ENCODE results near the gene SLC35D1.
"Not testable (repeated sequence)": the region's sequence is repeated elsewhere in the genome, so short reads cannot be mapped to it uniquely, and the experiment has no call there.

Gene SLC35D1

DNA sequence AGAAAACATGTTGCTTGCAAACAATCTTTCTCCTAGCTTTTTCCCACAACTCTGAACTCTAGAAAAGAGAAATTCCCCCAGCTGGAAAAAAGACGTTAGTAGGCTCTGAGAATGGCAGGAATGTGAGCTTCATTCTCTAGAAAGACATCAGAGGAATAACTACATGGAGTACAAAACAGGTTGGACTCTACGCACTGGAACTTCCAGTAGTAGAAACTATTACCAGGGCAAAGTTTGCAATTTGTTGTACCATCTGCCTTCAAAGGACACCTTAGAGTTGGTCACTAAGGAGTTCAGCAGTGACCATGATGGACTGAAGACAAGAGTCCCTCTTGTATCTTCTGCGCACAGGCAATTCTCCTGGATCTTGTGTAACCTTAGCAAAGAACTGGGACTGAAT is 60.9 kb downstream of the SLC35D1 start:
- DNase-seq (ENCODE audit: low spot score in 2 of 2) = no peak
- peaks cover 3% of the 10 kb centered on the region for H3K36me3 Mint-ChIP-seq

DNA sequence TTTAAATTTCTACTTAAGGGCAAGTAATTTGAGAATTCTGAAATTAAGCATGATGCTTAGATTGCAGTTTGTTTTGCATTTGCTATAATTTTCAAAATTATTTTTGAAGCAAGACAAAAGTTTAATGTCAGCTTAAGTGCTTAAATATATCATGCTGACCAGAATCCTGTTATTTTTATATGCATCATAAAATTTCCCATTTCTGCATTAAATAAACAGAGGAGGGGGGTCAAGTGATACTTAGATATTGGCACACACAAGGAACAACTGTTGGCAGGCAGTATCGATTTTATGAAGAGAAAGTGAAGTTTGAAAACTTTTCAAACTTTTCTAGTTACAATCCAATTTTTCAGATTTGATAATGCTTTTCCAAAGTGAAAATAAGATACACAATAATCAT is 68.1 kb downstream of the SLC35D1 start:
- peaks cover 16% of the 10 kb centered on the region for H3K36me3 Mint-ChIP-seq
- no peaks in the 10 kb centered on the region for H3K9me3 Mint-ChIP-seq

More for the DNA sequence above, 60.9 kb downstream of the SLC35D1 start:
- no peak overlapping the region for H3K4me3 Mint-ChIP-seq
- no peaks in the 10 kb centered on the region for H3K27me3 Mint-ChIP-seq
- H3K4me1 Mint-ChIP-seq = peaks cover 4% of the 10 kb centered on the region
- no peak for ATAC-seq (ENCODE audit: low read depth)
- H3K9me3 Mint-ChIP-seq = no peaks in the 10 kb centered on the region
- H3K27ac Mint-ChIP-seq = no peak overlapping the region

DNA sequence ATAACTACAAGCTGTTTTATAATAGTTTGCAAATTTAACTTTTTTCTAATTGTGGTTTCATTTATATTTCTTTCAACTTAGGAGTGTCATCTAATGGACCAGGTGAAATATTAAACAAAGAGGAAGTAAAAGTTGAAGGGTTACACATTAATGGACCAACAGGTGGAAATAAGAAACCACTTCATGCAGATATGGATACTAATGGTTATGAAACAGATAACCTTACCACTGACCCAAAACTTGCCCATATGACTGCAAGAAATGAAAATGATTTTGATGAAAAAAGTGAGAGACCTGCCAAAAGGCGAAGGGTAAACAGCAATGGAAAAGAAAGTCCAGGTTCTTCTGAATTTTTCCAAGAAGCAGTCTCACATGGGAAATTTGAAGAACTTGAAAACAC is 69.5 kb downstream of the SLC35D1 start:
- Mint-ChIP-seq H3K4me1 (peaks cover 11% of the 10 kb centered on the region), H3K9me3 (no peaks in the 10 kb centered on the region), H3K4me3 (no peak overlapping the region), H3K36me3 (peaks cover 18% of the 10 kb centered on the region), H3K27ac (peak overlapping the region; percentile 63), H3K27me3 (no peaks in the 10 kb centered on the region)
- DNase-seq (ENCODE audit: low spot score in 2 of 2) (no peak), ATAC-seq (ENCODE audit: low read depth) (no peak)

More for the DNA sequence above, 68.1 kb downstream of the SLC35D1 start:
- DNase-seq (ENCODE audit: low spot score in 2 of 2) = no peak
- H3K4me1 Mint-ChIP-seq = peaks cover 11% of the 10 kb centered on the region
- H3K27ac Mint-ChIP-seq = no peak overlapping the region
- H3K4me3 Mint-ChIP-seq = no peak overlapping the region
- no peaks in the 10 kb centered on the region for H3K27me3 Mint-ChIP-seq
- no peak for ATAC-seq (ENCODE audit: low read depth)

DNA sequence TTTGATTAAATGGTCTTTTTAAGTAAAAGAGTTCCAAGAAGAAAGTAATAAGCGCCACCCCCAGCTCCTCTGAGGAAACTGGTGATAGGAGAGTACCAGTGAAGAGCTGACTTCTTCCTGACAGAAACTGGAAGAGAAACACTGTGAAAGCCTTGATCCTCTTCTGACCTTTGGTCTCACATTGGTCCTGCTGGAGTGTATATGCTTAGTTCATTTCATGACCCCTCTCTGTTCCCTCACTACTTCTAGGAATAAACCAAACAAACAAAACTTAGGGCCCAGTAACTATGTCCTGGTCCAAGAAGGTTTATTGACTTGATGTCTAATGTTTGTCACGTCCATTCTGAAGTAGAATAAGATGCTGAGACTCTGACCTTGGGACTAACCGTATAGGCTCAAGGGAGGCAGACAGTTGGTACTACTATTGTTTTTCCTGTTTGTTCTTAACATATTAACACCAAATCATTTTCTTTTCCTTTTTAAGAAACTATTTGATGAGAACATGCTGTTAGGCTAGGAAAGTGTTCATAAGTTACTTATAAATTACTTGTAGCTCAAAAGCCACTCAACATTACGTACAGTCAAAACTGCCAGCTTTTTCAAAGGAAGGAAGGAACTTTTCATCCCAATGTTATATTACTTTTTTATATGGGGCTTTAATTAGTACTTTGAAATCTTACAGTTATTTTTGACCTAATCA is 71.2 kb downstream of the SLC35D1 start:
- no peak for DNase-seq (ENCODE audit: low spot score in 2 of 2)
- H3K4me3 Mint-ChIP-seq = no peak overlapping the region
- no peaks in the 10 kb centered on the region for H3K9me3 Mint-ChIP-seq
- no peak for ATAC-seq (ENCODE audit: low read depth)
- H3K36me3 Mint-ChIP-seq = peaks cover 19% of the 10 kb centered on the region
- no peaks in the 10 kb centered on the region for H3K27me3 Mint-ChIP-seq
- no peak overlapping the region for H3K27ac Mint-ChIP-seq
- peaks cover 11% of the 10 kb centered on the region for H3K4me1 Mint-ChIP-seq

DNA sequence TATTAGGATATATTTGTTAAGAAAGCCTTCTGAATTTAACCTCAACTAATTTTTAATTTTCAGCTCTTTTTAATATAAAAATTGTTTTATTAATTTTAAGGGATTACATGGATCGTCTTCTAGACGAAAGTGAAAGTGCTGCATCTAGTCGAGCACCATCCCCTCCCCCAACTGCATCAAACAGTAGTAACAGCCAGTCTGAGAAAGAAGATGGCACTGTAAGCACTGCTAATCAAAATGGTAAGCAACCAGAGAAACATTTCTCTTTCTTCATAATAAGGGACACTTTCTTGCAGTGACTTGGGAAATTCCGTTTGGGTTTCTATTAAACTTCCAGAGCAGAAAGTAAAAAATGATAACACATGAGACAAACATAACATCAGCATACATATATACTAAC is 72.3 kb downstream of the SLC35D1 start:
- DNase-seq (ENCODE audit: low spot score in 2 of 2) (no peak), ATAC-seq (ENCODE audit: low read depth) (peak; percentile 55)
- Mint-ChIP-seq H3K27ac (peak overlapping the region; percentile 81), H3K4me1 (peaks cover 11% of the 10 kb centered on the region), H3K9me3 (no peaks in the 10 kb centered on the region), H3K36me3 (peaks cover 18% of the 10 kb centered on the region), H3K27me3 (no peaks in the 10 kb centered on the region), H3K4me3 (no peak overlapping the region)

DNA sequence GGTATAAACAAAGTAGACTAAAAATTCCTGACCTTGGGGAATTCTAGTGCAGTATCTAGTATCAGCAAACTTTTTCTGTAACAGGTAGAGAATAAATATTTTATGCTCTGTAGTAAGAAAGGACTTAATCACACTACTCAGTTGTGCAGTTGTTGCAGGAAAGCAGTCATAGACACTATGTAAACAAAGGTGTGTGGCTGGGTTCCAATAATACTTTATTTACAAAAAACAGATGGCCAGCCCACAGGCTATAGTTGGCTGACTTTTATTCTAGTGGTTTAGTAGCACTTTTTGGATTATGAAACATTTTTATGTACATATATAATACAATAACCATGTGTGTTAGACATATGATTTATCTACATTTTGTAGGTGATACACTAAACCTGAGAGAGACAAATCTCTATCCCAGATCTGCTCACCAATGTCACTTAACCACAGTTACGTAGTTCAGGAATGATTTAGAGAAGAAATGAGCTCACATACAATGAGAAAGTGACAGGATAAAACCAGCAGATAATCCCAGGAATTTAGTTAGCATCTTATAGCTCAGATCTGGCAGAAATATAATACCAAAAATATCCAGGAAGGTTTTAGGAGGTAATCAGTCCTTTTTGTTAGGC is 73.1 kb downstream of the SLC35D1 start:
- DNase-seq (ENCODE audit: low spot score in 2 of 2) = no peak
- no peak overlapping the region for H3K4me3 Mint-ChIP-seq
- no peaks in the 10 kb centered on the region for H3K9me3 Mint-ChIP-seq
- no peak for ATAC-seq (ENCODE audit: low read depth)
- H3K27me3 Mint-ChIP-seq = no peaks in the 10 kb centered on the region
- peaks cover 18% of the 10 kb centered on the region for H3K36me3 Mint-ChIP-seq
- peak overlapping the region; percentile 81 for H3K27ac Mint-ChIP-seq
- peaks cover 11% of the 10 kb centered on the region for H3K4me1 Mint-ChIP-seq

DNA sequence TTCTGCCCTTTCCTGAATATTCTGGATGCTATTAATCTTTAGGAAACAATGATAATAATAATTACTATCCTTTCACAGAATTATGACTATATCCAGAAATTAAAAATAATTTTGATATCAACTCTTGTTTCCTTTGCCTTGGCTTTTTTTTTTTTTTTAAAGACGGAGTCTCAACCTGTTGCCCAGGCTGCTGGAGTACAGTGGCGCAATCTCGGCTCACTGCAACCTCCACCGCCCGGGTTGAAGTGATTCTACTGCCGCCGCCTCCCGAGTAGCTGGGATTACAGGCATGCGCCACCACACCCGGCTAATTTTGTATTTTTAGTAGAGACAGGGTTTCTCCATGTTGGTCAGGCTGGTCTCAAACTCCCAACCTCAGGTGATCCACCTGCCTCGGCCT is 74.3 kb downstream of the SLC35D1 start:
- not testable (repeated sequence) for DNase-seq (ENCODE audit: low spot score in 2 of 2); ATAC-seq (ENCODE audit: low read depth); H3K4me3 Mint-ChIP-seq; H3K9me3 Mint-ChIP-seq; H3K27me3 Mint-ChIP-seq
- H3K36me3 Mint-ChIP-seq = peaks cover 20% of the 10 kb centered on the region
- peak overlapping the region; percentile 58 for H3K27ac Mint-ChIP-seq
- peaks cover 11% of the 10 kb centered on the region for H3K4me1 Mint-ChIP-seq

DNA sequence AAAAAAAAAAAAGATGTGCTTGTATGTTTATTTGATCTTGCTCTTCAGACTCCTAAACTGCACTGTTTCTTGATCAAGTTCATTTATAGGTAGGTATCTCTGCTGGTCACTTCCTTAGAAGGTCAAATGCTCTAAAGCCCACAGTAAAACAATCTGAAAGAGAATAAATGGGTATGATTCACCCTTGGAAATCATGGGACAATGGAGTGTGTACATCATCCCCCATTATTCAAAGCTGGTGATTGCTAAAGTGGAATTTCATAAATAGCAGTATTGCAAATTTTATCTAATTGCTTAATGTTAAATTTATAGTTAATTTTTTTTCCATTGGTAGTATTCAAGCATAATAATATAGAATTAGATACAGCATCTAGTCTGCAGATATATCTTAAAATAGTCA is 75.7 kb downstream of the SLC35D1 start:
- DNase-seq (ENCODE audit: low spot score in 2 of 2) = no peak
- Mint-ChIP-seq H3K27ac (no peak overlapping the region), H3K4me3 (no peak overlapping the region), H3K4me1 (peaks cover 5% of the 10 kb centered on the region), H3K27me3 (no peaks in the 10 kb centered on the region), H3K36me3 (peaks cover 14% of the 10 kb centered on the region), H3K9me3 (no peaks in the 10 kb centered on the region)
- ATAC-seq (ENCODE audit: low read depth) = no peak

DNA sequence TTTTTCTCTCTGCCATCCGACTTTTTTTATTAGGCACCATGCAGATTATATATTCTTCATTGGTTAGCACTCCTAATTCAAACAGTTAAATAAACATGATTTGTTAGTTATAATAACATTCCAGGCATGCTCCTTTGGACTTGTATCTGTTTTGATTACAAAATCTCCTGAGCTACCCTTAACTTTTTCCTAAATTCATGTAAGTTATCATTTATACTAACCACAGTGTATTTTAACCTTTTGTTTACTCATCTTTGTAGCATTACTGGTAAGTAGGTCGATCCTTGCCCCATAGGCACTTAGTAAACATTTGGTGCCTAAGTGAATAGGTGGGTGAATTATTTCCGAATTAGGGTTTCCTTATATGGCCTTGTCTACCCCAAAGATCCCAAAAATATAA is 85.4 kb downstream of the SLC35D1 start:
- Mint-ChIP-seq H3K27me3 (no peaks in the 10 kb centered on the region), H3K4me3 (no peak overlapping the region), H3K4me1 (peaks cover 4% of the 10 kb centered on the region), H3K27ac (peak overlapping the region; percentile 35), H3K9me3 (peaks cover 3% of the 10 kb centered on the region), H3K36me3 (peaks cover 41% of the 10 kb centered on the region)
- no peak for ATAC-seq (ENCODE audit: low read depth)
- DNase-seq (ENCODE audit: low spot score in 2 of 2) = no peak

DNA sequence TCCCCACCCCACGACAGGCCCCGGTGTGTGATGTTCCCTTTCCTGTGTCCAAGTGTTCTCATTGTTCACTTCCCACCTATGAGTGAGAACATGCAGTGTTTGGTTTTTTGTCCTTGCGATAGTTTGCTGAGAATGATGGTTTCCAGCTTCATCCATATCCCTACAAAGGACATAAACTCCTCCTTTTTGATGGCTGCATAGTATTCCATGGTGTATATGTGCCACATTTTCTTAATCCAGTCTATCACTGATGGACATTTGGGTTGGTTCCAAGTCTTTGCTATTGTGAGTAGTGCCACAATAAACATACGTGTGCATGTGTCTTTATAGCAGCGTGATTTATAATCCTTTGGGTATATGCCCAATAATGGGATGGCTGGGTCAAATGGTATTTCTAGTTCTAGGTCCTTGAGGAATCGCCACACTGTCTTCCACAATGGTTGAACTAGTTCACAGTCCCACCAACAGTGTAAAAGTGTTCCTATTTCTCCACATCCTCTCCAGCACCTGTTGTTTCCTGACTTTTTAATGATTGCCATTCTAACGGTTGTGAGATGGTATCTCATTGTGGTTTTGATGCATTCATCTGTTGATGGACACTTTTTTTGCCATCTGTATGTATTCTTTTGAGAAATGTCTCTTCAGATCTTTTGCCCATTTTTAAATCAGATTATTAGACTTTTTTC is 87.6 kb downstream of the SLC35D1 start:
- H3K4me1 Mint-ChIP-seq; ATAC-seq (ENCODE audit: low read depth); H3K9me3 Mint-ChIP-seq; DNase-seq (ENCODE audit: low spot score in 2 of 2); H3K27me3 Mint-ChIP-seq; H3K4me3 Mint-ChIP-seq: not testable (repeated sequence)
- peaks cover 40% of the 10 kb centered on the region for H3K36me3 Mint-ChIP-seq
- H3K27ac Mint-ChIP-seq = peak overlapping the region; percentile 4

DNA sequence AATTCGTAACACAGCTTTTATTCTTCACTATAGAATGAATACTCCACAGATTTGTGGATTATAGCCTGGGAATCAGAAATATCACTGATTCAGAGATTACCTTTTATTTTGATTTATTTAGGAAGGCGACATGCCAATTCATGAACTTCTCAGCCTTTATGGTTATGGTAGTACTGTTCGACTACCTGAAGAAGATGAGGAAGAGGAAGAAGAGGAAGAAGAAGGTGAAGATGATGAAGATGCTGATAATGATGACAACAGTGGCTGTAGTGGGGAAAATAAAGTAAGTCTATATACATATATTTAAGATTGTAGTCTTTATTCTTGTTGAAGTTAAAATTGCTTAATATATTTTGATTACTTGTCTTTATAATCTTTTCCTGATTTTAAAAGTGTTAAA is 96.0 kb downstream of the SLC35D1 start:
- Mint-ChIP-seq H3K36me3 (peaks cover 25% of the 10 kb centered on the region), H3K27me3 (no peaks in the 10 kb centered on the region), H3K27ac (peak overlapping the region; percentile 16)

DNA sequence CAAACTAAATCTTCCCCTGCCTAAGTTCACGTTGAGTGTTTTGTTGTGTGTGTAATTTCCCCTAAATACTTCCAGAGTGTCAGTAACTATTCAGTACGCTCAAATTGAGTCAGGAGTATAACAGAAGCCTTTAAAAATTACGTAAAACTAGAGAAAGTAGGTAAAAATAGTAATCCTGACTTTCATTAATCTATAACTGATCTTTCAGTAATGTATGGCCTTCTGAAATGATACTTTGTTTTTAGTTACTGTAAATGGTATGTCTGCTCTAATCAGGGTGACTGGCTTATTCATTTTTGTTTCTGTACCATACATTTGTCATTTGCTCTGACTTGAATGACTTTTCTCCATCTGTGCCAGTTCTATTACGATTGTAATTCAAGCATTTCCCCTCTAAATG is 99.7 kb downstream of the SLC35D1 start:
- no peaks in the 10 kb centered on the region for H3K27me3 Mint-ChIP-seq
- peak overlapping the region; percentile 80 for H3K27ac Mint-ChIP-seq
- peaks cover 13% of the 10 kb centered on the region for H3K4me1 Mint-ChIP-seq
- no peak overlapping the region for H3K4me3 Mint-ChIP-seq
- H3K36me3 Mint-ChIP-seq = peaks cover 22% of the 10 kb centered on the region
- ATAC-seq (ENCODE audit: low read depth) = no peak
- DNase-seq (ENCODE audit: low spot score in 2 of 2) = no peak
- no peaks in the 10 kb centered on the region for H3K9me3 Mint-ChIP-seq

More for the DNA sequence above, 96.0 kb downstream of the SLC35D1 start:
- no peak for DNase-seq (ENCODE audit: low spot score in 2 of 2)
- ATAC-seq (ENCODE audit: low read depth) = no peak
- Mint-ChIP-seq H3K4me3 (no peak overlapping the region), H3K4me1 (peaks cover 10% of the 10 kb centered on the region), H3K9me3 (no peaks in the 10 kb centered on the region)

DNA sequence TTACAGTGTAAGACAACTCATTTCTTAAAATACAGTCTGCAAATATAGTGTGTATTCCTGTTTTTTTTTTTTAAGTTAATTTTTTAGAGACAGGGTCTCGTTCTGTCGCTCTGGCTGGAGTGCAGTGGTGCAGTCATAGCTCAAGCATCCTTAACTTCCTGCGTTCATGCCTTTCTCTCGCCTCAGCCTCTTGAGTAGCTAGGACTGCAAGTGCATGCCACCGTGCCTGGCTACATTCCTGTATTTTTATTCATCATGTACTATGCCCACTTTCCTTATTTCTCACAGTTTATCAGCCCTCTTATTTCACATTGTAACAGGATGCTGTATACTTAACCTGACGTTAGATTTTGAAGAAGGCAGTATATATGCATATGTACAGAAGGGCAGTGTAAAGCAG is 102.4 kb downstream of the SLC35D1 start:
- no peaks in the 10 kb centered on the region for H3K27me3 Mint-ChIP-seq
- no peak overlapping the region for H3K4me3 Mint-ChIP-seq
- H3K9me3 Mint-ChIP-seq = no peaks in the 10 kb centered on the region
- peaks cover 26% of the 10 kb centered on the region for H3K36me3 Mint-ChIP-seq
- ATAC-seq (ENCODE audit: low read depth) = no peak
- DNase-seq (ENCODE audit: low spot score in 2 of 2) = no peak
- no peak overlapping the region for H3K27ac Mint-ChIP-seq
- H3K4me1 Mint-ChIP-seq = peaks cover 16% of the 10 kb centered on the region

Data from memory B cell (primary cell).